Esophagus squamous epithelium (tissue), 5 donors: ENCODE data around the gene UBE2D4. TPM values are rescaled to one million over a fixed set of nuclear protein-coding genes. Genes with fewer than 3 reads are reported as not detected.
A peak's percentile ranks its signal among the peaks of the same experiment; 100 is the strongest.
"Not testable (repeated sequence)": the region's sequence is repeated elsewhere in the genome, so short reads cannot be mapped to it uniquely, and the experiment has no call there.

Source experiments
- DNase-seq: peaks from one replicate; lab custom pipeline; 2025; lab: John Stamatoyannopoulos, UW
- H3K27ac ChIP-seq, 4 donors: fragments of 200-600 bp; sonication (generic); one replicate each; pipeline ENCODE4 v1.5.1; 2016 to 2019; ENCODE audit warnings: mild to moderate bottlenecking in 1 of 4
- H3K27me3 ChIP-seq, 4 donors: fragments of 200-600 bp; sonication (generic); 1 replicate in 3 of 4; 2 replicates in 1 of 4; pipeline versions ENCODE4 v1.5.1 to v1.6.0; 2017 to 2021; ENCODE audit warnings: antibody characterized with exemption in 1 of 4
- H3K36me3 ChIP-seq, 3 donors: fragments of 200-600 bp; sonication (generic); one replicate each; pipeline ENCODE4 v1.5.1; 2016 to 2019
- H3K4me1 ChIP-seq, 3 donors: fragments of 200-600 bp; sonication (generic); one replicate each; pipeline ENCODE4 v1.5.1; 2017 to 2019
- H3K4me3 ChIP-seq, 4 donors: fragments of 200-600 bp; sonication (generic); 1 replicate in 3 of 4; 2 replicates in 1 of 4; pipeline ENCODE4 v1.5.1; 2016 to 2019; ENCODE audit warnings: mild to moderate bottlenecking in 2 of 4, moderate library complexity in 1 of 4
- H3K9me3 ChIP-seq, 3 donors: fragments of 200-600 bp; sonication (generic); one replicate each; pipeline ENCODE4 v1.5.1; 2016 to 2019
- CTCF ChIP-seq, 6 experiments: fragments of 450-650 bp in 4 of 6; fragments of 200-600 bp in 2 of 6; sonication (generic) in 2 of 6; IDR thresholded peaks; one replicate each; pipeline ENCODE4 v1.5.1; 2016 to 2019; ENCODE audit warnings: antibody characterized with exemption in 6 of 6, mild to moderate bottlenecking in 4 of 6, moderate library complexity in 4 of 6
- POLR2A ChIP-seq, 4 donors: fragments of 450-650 bp; IDR thresholded peaks; one replicate each; pipeline ENCODE4 v1.6.1; 2017; ENCODE audit warnings: antibody characterized with exemption in 4 of 4, mild to moderate bottlenecking in 4 of 4, moderate library complexity in 3 of 4
- WGBS, 2 donors: methylation state at CpG; one replicate each; pipeline ENCODE4 v1.1.5; 2018; 5-methylcytosine and 5-hydroxymethylcytosine counted together
- intact Hi-C: fragments of 100-400 bp; cut with DNase I; formaldehyde crosslinking; loops from one replicate; pipeline ENCODE4 v1.15.0; 2022
- total RNA-seq, 4 donors: library from RNA; depleted of rRNA; stranded (reverse); fragments of >200 nt; gene quantifications; one replicate each; pipeline ENCODE4 v1.1.0, GENCODE V29; 2016
- donor health status: DM: yes; HTN: yes; CAD: no.

The UBE2D4 gene
- total RNA-seq, 4 donors from 2014 or later: 8.8 to 10.9 (median 9.5) TPM

- H3K4me3 ChIP-seq, H3K9me3 ChIP-seq, DNase-seq, H3K27me3 ChIP-seq, H3K27ac ChIP-seq, intact Hi-C loops, H3K4me1 ChIP-seq: not testable (repeated sequence)
- H3K36me3 ChIP-seq: peaks cover 0 to 30% (median 0%) of the 10 kb centered on the region in 3 donors
- no CpG with 5 or more reads among the region's 11 CpGs for WGBS, 2 donors
These were observed 43.4 kb downstream of the UBE2D4 start for GRCh38 chr7:43969586-43969985.

- H3K4me3 ChIP-seq, H3K4me1 ChIP-seq, H3K9me3 ChIP-seq, DNase-seq, intact Hi-C loops, H3K27ac ChIP-seq, H3K27me3 ChIP-seq: not testable (repeated sequence)
- H3K36me3 ChIP-seq: peaks cover 0 to 24% (median 0%) of the 10 kb centered on the region in 3 donors
- WGBS, 2 donors: no CpG with 5 or more reads among the region's 5 CpGs
These were observed 44.5 kb downstream of the UBE2D4 start for GRCh38 chr7:43970698-43971097.

- H3K9me3 ChIP-seq, H3K4me3 ChIP-seq, H3K27me3 ChIP-seq, H3K4me1 ChIP-seq, DNase-seq, intact Hi-C loops: not testable (repeated sequence)
- 80% methylated on average over 1 to 5 of the region's 8 CpGs for WGBS, 2 donors
- peaks cover 0 to 18% (median 0%) of the 10 kb centered on the region in 3 donors for H3K36me3 ChIP-seq
- peak overlapping the region in 1 of 4 donors; percentile 39 for H3K27ac ChIP-seq
These were observed 47.9 kb downstream of the UBE2D4 start for GRCh38 chr7:43974033-43974573.

- H3K4me3 ChIP-seq, intact Hi-C loops, H3K4me1 ChIP-seq, H3K27me3 ChIP-seq, DNase-seq, H3K9me3 ChIP-seq: not testable (repeated sequence)
- Histone ChIP-seq H3K27ac (peak overlapping the region in 2 of 4 donors; percentile 14 to 39), H3K36me3 (peaks cover 0 to 18% (median 0%) of the 10 kb centered on the region in 3 donors)
- 90% methylated on average over 2 of the region's 10 CpGs; no CpG with 5 or more reads in 1 of the 2 donors for whole genome bisulfite sequencing, 2 donors
These were observed 48.7 kb downstream of the UBE2D4 start for GRCh38 chr7:43974725-43975482.

- 100% methylated on average over 1 of the region's 1 CpG for WGBS, 2 donors
- Histone ChIP-seq H3K27ac (no peak overlapping the region), H3K4me1 (no peaks in the 10 kb centered on the region), H3K4me3 (no peak overlapping the region), H3K9me3 (no peaks in the 10 kb centered on the region), H3K36me3 (peaks cover 0 to 17% (median 0%) of the 10 kb centered on the region in 3 donors), H3K27me3 (no peaks in the 10 kb centered on the region)
- TF ChIP-seq CTCF (IDR thresholded peaks at IDR 0.05) (no peak), POLR2A (IDR thresholded peaks at IDR 0.05) (no peak)
- intact Hi-C loops: no loop called here
- no peak for DNase-seq
These were observed 51.3 kb downstream of the UBE2D4 start for GRCh38 chr7:43977525-43977924.

GRCh38 chr7:43978102-43978501 is 51.9 kb downstream of the UBE2D4 start:
- intact Hi-C loops: not testable (repeated sequence)

GRCh38 chr7:43982848-43983247 is 56.6 kb downstream of the UBE2D4 start:
- Histone ChIP-seq H3K36me3 (peaks cover 0 to 46% (median 0%) of the 10 kb centered on the region in 3 donors), H3K4me1 (peaks cover 0 to 22% (median 0%) of the 10 kb centered on the region in 3 donors)
- H3K27ac ChIP-seq, DNase-seq, intact Hi-C loops, H3K9me3 ChIP-seq, H3K4me3 ChIP-seq, H3K27me3 ChIP-seq: not testable (repeated sequence)
- no CpG with 5 or more reads among the region's 6 CpGs for WGBS, 2 donors

More at GRCh38 chr7:43978102-43978501, 51.9 kb downstream of the UBE2D4 start:
- DNase-seq, H3K4me1 ChIP-seq, H3K9me3 ChIP-seq, H3K27me3 ChIP-seq, H3K4me3 ChIP-seq, H3K27ac ChIP-seq: not testable (repeated sequence)
- H3K36me3 ChIP-seq: peaks cover 0 to 18% (median 0%) of the 10 kb centered on the region in 3 donors
- WGBS, 2 donors: 58 to 82% methylated on average over 6 to 10 of the region's 11 CpGs

GRCh38 chr7:43983736-43984135 is 57.5 kb downstream of the UBE2D4 start:
- WGBS, 2 donors: 75 to 100% methylated on average over 1 of the region's 2 CpGs
- H3K4me3 ChIP-seq, DNase-seq, H3K9me3 ChIP-seq, intact Hi-C loops, H3K27ac ChIP-seq, H3K27me3 ChIP-seq: not testable (repeated sequence)
- peaks cover 0 to 25% (median 0%) of the 10 kb centered on the region in 3 donors for H3K4me1 ChIP-seq
- H3K36me3 ChIP-seq: peaks cover 0 to 46% (median 0%) of the 10 kb centered on the region in 3 donors
